ELR (cell line): ENCODE results near the gene LCN12.

Experiments
- DNase-seq: peaks from one replicate; pipeline ENCODE4 v3.0.0-alpha.2; 2015; ENCODE audit warnings: low read depth

LCN12 gene

GRCh38 chr9:136927343-136928271, 24.5 kb upstream of the LCN12 start:
- DNase-seq: peak; percentile 58

DNA sequence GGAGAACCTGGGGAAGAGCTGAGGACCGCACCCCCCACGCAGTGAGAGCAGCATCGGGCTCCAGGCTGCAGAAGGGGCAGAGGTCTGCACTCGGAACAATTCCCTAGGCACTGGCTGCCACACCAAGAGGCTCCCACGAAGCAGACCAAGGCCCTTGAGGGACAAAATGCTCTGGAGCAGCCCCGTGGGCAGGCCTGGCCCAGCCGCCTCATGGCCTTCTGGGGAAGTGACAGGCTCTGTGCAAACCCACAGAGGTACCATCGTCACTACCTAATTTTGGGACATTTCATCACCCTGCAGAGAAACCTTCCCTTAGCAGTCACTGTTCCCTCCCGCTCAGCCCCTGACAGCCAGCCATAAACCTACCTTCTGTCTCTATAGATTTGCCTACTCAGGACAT, 23.5 kb upstream of the LCN12 start:
- no peak for DNase-seq

DNA sequence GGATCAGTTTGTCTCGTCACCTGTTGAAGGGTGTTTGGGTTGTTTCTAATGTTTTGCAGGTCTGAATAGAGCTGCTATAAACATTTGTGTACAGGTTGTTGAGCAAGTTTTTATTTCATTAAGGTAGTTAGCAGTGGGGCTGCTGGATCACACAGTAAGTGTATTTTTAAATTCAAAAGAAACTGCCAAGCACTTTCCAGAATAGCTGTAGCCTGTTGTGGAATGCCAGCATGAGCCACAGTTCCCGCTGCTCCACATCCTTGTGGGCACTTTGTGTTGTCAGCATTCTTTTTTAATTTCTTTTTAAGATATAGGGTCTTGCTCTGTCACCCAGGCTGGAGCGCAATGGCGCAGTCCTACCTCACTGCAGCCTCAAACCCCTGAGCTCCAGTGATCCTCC, 22.1 kb upstream of the LCN12 start:
- DNase-seq: no peak

DNA sequence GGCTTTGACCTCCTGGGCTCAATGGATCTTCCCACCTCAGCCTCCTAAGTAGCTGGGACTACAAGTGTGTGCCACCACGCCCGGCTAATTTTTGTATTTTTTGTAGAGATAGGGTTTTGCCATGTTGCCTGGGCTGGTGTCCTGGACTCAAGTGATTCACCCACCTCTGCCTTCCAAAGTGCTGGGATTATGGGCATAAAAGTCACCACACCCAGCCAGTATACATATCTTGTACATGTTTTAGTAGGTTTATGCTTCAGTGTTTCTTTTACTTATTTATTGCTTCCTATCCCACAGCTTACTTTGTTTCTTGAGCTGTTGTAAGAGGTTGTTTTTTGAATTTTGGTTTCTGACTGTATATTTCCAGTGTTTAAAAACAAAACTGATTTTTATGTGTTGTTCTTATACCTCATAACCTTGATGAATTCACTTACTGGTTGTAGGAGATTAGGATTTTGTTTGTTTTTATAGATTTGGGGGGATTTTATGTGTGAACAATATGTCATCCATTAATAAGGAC, 20.4 kb upstream of the LCN12 start:
- no peak for DNase-seq

DNA sequence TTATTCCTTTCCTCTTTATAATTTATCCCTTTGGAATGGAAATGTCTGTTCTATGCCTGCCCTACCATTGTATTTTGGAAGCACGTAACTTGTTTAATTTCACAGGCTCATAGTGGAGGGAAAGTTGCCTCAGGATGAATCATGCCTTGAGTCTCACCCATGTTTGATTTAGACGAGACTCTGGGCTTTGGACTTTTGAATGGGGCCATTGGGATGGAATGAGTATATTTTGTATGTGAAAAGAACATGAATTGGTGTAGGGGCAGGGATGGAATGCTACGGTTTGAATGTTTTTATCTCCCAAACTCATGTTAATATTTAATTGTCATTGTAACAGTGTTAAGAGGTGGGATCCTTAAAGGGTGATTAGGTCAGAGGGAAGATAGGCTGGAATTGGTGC, 17.8 kb upstream of the LCN12 start:
- no peak for DNase-seq

DNA sequence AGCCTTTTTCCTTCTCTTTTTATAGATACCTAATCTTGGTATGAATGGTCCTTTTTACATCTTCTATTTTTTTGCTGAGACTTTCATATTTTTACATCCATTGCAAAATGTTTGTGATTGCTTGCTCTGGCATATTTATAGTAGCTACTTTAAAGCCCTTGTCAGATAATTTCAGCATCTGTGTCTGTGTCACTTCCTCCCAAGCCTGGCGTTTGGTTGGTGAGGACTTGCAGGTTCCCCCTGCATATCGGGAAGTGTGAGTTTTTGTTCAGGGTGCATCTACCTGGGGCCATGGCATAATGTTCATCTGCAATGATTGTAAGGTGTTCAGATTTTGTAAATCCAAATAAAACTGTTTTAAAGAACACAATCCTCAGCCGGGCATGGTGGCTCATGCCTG, 16.4 kb upstream of the LCN12 start:
- no peak for DNase-seq

GRCh38 chr9:136936645-136937170, 15.4 kb upstream of the LCN12 start:
- DNase-seq: no peak

DNA sequence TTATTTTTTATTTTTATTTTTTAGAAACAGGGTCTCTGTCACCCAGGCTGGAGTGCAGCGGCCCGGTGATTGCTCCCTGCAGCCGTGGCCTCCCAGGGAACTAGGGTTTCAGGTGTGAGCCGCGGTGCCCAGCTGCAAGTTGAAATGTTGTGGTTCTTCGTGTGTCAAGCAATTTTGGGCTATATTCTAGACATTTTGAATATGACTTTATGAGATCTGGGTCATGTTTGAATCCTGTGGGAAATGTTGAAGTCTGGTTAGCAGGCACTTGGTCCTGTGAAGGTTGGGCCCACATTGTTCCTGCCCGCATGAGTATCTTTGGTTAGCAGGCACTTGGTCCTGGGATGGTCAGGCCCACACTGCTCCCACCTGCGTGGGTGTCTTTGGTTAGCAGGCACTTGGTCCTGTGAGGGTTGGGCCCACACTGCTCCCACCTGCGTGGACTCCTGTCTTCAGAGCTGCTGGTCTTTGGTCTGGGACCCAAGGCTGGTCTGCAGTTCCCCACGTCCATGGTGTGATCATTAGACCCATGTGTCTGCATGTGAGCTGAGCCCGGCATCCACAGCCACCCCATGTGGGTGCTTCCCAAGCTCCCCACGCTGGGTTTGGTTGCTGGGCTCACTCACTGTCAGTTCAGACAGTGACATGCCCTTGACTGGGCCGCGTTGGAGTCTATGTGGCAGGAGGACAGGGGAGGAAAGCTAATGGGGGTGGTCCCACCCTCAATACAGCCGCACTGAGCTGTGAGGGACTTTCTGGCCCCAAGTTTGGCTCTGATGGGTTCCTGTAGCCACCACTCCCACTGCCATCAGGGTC, 14.7 kb upstream of the LCN12 start:
- no peak for DNase-seq

GRCh38 chr9:136939431-136939995, 12.6 kb upstream of the LCN12 start:
- DNase-seq: no peak

GRCh38 chr9:136939996-136940525, 12.0 kb upstream of the LCN12 start:
- DNase-seq: no peak

- no peak for DNase-seq
These were observed 11.4 kb upstream of the LCN12 start for GRCh38 chr9:136940526-136941230.

GRCh38 chr9:136941231-136942111, 10.6 kb upstream of the LCN12 start:
- no peak for DNase-seq

DNA sequence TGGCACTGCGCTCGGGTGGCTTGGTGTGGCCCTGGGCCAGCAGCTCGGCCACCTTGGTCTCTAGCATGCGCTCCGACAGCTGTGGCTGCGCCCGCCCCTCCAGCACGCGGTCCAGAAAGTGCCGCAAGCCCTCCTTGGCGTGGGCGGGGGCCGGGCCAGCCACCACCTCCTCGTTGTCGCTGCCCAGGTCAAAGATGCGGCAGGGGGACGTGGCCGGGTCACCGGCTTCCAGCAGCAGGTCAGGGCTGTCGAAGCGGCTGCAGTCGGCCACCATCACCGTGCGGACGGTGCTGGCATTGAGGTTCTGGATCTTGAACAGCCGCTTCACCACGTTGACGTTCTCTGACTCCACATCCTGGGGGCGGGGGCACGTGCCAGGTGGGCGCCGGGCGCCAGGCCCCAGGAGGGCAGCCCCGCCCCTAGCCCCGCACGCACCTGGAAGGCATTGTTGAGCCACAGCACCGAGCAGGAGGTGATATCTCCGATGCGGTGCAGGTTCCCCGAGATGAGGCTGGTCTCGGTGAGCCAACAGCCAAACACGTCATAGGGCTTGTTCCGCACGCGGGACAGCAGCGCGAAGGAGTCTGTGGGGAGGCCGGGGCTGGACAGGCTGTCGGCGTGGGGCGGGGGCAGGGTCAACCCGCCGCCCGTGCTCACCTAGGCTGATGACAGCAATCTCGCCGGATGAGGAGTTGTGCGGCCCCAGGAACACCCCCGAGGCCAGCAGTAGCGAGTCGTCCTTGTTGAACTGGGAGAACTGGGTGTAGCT, 9.8 kb upstream of the LCN12 start:
- DNase-seq: no peak

- DNase-seq: no peak
These were observed 9.2 kb upstream of the LCN12 start for GRCh38 chr9:136942881-136943230.

- DNase-seq: peak; percentile 62
These were observed 8.5 kb upstream of the LCN12 start for GRCh38 chr9:136943291-136944211.

GRCh38 chr9:136944212-136944518, 7.9 kb upstream of the LCN12 start:
- peak; percentile 67 for DNase-seq

DNA sequence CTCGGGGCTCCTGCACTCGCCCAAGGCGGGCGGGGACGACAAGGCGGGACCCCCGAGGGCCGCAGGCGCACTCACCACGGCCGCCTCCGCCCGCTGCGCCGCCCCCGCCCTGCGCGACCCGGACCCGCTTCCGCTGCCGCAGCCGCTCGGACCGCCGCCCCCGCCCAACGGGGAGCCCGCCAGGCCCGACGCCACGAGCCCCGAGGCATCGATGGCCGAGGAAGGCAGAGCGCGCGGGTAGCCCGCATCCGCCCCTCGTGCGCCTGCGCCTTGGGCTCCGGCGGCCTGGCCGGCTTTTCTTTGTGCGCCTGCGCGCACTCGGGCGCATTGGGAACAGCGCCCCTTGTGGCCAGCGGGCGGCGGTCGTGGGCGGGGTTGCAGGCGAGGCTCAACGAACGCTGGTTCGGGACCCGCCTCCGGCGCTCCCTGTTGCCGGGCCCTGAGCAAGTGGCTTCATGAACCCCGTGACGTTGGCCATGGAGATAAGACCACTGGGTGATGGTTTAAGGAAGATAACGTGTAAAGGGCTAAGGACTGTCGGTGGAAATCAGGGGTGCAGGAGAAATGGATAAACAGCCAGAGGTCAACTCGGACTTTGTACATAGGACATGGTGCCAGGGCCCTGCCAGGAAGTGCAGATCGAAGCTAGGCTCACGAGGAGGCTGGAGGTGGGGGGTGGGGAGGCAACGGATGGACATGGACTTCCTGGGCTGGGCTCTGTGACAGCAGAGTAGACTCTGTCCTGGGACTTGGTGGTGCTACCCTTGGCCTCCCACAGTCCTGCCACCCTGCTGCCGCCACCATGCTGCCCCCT, 7.3 kb upstream of the LCN12 start, which contains the start of the genes C8G and FBXW5:
Gene C8G (plus strand): TSS at position 725 of the 814 bp plus-strand sequence. CDS start 78 bp downstream, at position 803.
Gene FBXW5 (minus strand): TSS at position 220 of the 814 bp plus-strand sequence. CDS start 655 bp downstream, outside the sequence.
- DNase-seq: peak; percentile 94
